ENCODE data around the gene RNF207. TPM values are rescaled to one million over a fixed set of nuclear protein-coding genes. Genes with fewer than 3 reads are reported as not detected.

The RNF207 gene
- total RNA-seq, 2 donors from 2014 or later, result 18.4 to 19.4 TPM

DNA sequence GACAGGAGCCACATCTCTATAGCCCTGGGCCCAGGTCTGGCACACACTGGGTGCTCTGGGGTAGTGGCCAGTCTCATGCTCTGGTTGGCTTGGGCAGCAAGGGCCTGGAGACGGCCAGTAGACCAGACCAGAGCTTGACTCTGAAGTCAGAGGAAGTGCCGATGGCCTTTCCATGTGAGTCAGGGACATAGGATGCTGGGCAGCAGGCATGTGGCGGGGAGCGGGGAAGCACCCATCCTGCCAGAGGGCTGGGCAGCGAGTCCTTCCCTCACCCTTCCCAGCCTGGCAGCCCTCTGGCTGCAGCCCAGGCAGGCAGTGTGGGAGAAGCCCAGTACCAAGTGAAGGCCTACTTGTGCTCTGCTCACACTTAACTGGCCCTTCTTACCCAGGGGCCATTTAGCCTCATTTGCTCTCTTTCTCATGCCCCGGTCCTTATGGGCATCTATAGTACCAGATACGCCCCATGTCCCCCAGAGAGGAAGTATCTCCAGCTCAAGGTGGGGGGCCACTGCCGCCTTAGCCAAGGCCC lies 51.7 kb downstream of the RNF207 start:
- Histone ChIP-seq H3K4me3 (no peak overlapping the region), H3K36me3 (no peaks in the 10 kb centered on the region), H3K9me3 (no peaks in the 10 kb centered on the region), H3K9ac (ENCODE audit: low read depth in 2 of 2, low read length in 2 of 2) (peak overlapping the region in 1 of 2 donors; percentile 12), H3K27me3 (no peaks in the 10 kb centered on the region), H3K27ac (no peak overlapping the region), H3K4me1 (peaks cover 7% of the 10 kb centered on the region)
- intact Hi-C loops (cut with DNase I), result no loop called here
- DNase-seq, result no peak
- no peak for TF ChIP-seq CTCF (IDR thresholded peaks at IDR 0.05)

- H3K9ac ChIP-seq (ENCODE audit: low read depth in 2 of 2, low read length in 2 of 2), result no peak overlapping the region
- peak; percentile 68 for DNase-seq
Measured at GRCh38 chr1:6258675-6259074, 52.8 kb downstream of the RNF207 start.

GRCh38 chr1:6259491-6260362 lies 53.8 kb downstream of the RNF207 start:
- H3K36me3 ChIP-seq, result no peaks in the 10 kb centered on the region
- H3K4me3 ChIP-seq, result peak overlapping the region; percentile 54
- intact Hi-C loops (cut with DNase I), result no loop called here
- H3K27ac ChIP-seq, result no peak overlapping the region
- H3K9ac ChIP-seq (ENCODE audit: low read depth in 2 of 2, low read length in 2 of 2), result peak overlapping the region in 1 of 2 donors; percentile 28
- no peak for TF ChIP-seq CTCF (IDR thresholded peaks at IDR 0.05)
- H3K9me3 ChIP-seq, result no peaks in the 10 kb centered on the region
- peak; percentile 89 for DNase-seq
- no peaks in the 10 kb centered on the region for H3K27me3 ChIP-seq
- peaks cover 7% of the 10 kb centered on the region for H3K4me1 ChIP-seq

More at GRCh38 chr1:6258675-6259074, 52.8 kb downstream of the RNF207 start:
- TF ChIP-seq CTCF (IDR thresholded peaks at IDR 0.05), result no peak
- Histone ChIP-seq H3K27me3 (no peaks in the 10 kb centered on the region), H3K9me3 (no peaks in the 10 kb centered on the region), H3K4me3 (no peak overlapping the region), H3K36me3 (no peaks in the 10 kb centered on the region), H3K27ac (no peak overlapping the region), H3K4me1 (peaks cover 7% of the 10 kb centered on the region)
- intact Hi-C loops (cut with DNase I), result no loop called here

DNA sequence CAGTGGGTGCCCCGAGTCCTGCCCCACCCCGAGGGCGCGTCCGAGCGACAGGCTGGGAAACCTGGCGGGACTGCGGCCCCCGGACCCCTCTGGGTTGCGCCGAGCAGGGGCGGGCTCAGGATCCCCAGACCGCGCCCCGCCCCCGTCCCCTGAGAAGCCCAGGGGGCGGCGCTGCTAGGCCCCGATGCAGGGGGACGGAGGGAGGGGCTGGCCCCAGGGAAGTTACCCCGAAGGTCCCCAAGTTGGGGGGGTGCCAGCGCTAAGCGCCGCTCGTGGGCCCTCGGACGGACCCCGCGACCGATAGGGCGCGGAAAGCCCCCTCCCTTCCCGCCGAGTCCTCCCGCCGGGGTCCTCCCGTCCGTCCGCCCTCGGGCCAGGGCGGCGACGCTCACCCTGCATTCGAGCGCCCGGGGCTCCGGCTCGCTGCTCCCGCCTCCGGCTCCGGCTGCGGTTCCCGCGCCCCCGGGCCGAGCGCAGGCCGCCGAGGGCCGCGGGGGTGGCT lies 54.6 kb downstream of the RNF207 start:
- Histone ChIP-seq H3K9ac (ENCODE audit: low read depth in 2 of 2, low read length in 2 of 2) (peak overlapping the region; percentile 19 to 56), H3K27ac (no peak overlapping the region), H3K9me3 (no peaks in the 10 kb centered on the region), H3K4me1 (peaks cover 7% of the 10 kb centered on the region), H3K4me3 (peak overlapping the region; percentile 54), H3K36me3 (no peaks in the 10 kb centered on the region), H3K27me3 (no peaks in the 10 kb centered on the region)
- DNase-seq, result no peak
- intact Hi-C loops (cut with DNase I), result no loop called here
- no peak for TF ChIP-seq CTCF (IDR thresholded peaks at IDR 0.05)

DNA sequence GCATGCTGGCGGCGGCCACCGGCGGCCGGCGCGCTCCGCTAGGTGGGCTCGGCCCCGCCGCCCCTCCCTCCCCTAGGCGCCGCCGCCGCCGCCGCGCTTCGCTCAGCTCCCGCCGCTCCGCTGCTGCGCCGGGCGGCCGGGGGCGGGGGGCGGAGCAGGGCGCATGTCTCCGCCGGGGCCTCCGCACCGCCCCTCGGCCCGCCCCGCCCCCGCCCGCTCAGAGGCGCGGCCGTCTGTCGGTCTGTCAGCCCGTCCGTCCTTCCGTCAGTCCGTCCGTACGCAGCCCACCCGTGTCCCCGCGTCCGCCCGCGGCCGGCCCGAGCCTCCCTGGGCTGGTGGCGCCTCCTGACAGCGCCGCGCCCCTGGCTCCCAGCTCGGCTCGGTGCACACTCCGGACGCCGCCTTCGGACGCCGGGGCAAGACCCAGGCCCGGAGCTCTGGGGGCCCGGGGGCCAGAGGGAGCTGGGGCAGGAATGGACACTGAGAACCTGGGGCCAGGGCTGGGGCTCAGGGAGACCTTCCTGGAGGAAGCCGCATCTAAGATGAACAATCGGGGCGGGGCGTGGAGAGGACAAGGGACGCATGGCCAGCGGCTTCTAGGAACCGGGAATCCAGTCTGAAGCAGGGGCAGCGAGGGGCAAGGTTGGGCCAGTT lies 55.2 kb downstream of the RNF207 start, which contains the start of gene GPR153:
TSS of gene GPR153 (minus strand) at position 138 of the 654 bp plus-strand sequence. CDS start 6,193 bp downstream, outside the sequence.
- Histone ChIP-seq H3K4me1 (peaks cover 7% of the 10 kb centered on the region), H3K27ac (peak within 1 kb of the TSS; percentile 27), H3K36me3 (no peaks in the 10 kb centered on the region), H3K27me3 (no peaks in the 10 kb centered on the region), H3K9me3 (no peaks in the 10 kb centered on the region), H3K4me3 (peak within 1 kb of the TSS; percentile 54), H3K9ac (ENCODE audit: low read depth in 2 of 2, low read length in 2 of 2) (peak within 1 kb of the TSS; percentile 28 to 57)
- intact Hi-C loops (cut with DNase I), result no loop called here
- no peak for TF ChIP-seq CTCF (IDR thresholded peaks at IDR 0.05)
- peak; percentile 57 for DNase-seq
